Activated naive CD8-positive, alpha-beta T cell treated with anti-CD3 and anti-CD28 coated beads, Interleukin-2, amount 50 U/mL, for 16 hours (primary cell): ENCODE data around the gene PASK.
A peak's percentile ranks its signal among the peaks of the same experiment; 100 is the strongest.
"Not testable (repeated sequence)": the region's sequence is repeated elsewhere in the genome, so short reads cannot be mapped to it uniquely, and the experiment has no call there.

Experiments used
- DNase-seq: peaks from one replicate; pipeline ENCODE4 v3.0.0-alpha.2; 2020; ENCODE audit warnings: low read depth, low spot score

PASK gene

DNA sequence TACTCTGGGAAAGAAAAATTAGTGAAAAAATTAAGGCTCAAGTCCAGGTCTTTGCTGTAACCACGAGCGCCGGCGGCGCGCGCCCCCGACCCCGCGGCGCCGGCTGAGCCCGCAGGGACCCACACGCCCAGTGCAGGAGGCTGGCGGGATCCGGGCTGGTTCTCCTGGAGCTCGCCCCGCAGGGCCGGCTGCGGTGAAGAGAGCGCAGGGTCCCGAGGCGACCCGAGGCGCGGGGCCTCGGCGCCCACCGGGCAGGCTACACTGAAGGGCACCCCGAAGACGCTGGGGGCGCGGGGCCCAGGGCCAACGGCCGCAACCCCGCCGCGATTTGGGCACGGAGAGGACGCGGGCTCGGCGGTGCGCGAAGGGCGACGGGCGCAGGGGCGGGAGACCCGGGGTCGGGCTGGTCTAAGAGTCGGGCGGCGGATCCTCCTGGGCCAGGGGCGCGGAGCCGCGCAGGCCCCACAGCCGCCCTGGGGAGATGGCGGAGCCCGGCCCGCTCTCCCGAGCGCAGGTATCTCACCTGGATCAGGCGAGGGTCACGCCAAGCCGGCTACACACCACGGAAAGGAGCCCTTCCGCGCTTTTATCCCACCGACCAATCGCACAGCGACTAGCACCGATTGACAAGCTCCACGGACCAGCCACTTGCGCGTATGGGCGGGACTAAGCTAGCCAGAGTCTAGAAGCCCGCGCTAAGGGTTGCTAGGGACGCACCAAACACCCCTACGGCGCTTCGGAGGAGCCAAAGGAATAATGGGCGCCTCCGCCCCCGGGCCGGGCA is at the start of gene PASK:
Gene PASK (minus strand): TSS at position 582 of the 784 bp plus-strand sequence. CDS start 6,440 bp downstream, outside the sequence.
- peak; percentile 77 for DNase-seq

DNA sequence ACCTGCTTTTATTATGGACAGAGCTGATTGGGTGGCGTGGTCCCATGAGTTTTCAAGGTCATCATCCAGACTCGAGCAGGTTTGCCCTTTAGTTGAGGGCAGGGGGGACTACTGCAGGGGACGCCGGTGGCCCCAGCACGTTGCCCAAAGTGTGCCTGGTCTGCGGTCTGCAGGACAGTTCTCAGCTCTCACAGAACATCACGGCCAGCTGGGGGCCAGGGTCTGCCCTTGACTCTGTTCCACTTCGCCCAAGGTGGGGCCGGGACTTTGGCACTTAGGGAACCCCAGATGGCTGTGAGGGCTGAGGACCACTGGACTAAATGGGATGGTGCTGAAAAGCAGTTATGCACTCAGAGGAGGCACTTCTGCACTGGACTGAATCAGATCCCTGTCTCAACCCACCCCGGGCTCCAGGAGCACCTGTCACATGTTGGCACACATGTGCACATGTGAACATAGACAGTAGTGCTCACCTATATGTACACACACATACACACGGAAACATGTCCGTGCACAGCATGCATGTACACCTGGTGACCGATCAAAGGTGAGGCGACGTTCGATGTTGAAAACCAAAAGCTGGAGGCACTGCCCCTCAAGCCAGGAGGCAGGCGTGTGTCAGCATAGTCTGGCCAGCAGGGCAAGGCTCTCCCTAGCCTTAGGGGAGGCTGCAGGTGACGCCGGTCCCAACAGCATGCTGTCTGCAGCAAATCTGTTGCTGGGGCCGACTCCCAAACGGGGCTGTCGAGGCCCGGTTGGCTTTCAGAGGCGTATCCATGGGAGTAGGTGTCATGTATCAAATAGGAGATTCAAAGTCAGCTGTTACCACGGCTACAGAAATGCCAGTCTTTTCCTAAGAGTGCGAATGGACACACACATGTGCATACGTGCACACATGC is 49.4 kb upstream of the PASK start:
- no peak for DNase-seq

DNA sequence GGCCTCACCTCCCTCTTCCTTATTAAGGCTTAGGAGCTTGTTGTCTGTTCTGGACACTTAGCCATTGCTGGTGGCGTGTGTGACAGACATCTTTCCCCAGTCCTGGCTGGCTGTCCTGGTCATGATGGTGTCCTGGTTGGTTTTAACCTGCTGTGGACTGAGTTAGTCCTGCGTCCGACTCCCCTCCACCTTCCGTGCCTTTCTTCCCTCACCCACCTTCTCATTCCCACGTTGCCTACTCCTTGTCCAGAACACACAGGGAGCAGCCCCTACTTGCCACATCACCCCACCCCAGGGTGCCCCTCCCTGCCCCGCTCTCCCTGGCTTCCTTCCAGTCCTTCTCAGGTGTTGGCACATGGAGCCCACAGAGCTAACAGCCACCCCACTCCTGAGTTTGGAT is 48.7 kb upstream of the PASK start:
- no peak for DNase-seq

DNA sequence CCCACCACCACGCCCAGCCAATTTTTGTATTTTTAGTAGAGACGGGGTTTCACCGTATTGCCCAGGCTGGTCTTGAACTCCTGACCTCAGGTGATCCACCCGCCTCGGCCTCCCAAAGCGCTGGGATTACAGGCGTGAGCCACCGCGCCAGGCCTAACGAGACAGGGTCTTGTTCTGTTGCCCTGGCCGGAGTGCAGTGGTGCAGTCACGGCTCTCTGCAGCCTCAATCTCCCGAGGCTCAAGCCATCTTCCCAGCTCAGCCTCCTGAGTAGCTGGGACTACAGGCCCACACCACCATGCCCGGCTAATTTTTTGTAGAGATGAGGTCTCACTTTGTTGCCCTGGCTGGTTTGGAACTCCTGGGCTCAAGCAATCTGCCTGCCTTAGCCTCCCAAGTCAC is 48.0 kb upstream of the PASK start:
- DNase-seq = not testable (repeated sequence)

DNA sequence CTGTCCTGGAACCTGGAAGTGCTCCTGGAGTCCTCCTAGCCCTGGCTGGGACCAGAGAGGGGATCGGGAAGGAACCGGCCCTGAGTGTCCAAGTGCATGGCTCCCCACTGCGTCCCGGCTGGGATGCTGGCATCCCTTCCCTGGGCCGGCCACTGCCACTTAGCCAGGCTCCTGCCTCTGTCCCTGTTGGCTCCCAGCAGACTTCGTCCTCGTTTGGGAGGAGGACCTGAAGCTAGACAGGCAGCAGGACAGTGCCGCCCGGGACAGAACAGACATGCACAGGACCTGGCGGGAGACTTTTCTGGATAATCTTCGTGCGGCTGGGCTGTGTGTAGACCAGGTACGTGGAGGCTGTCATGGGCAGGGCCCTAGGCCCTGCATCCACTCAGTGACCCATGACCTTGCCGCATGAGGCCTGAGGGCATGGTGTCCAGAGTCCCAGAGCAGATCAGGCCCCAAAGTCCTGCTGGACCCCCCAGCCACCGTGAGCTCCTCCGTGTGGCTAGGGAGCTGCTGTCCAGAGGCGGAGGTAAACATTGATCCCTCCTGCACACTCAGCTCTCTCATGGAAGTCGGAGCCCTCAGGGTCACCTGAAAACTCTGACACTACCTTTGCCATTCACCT is 46.3 kb upstream of the PASK start:
- no peak for DNase-seq

DNA sequence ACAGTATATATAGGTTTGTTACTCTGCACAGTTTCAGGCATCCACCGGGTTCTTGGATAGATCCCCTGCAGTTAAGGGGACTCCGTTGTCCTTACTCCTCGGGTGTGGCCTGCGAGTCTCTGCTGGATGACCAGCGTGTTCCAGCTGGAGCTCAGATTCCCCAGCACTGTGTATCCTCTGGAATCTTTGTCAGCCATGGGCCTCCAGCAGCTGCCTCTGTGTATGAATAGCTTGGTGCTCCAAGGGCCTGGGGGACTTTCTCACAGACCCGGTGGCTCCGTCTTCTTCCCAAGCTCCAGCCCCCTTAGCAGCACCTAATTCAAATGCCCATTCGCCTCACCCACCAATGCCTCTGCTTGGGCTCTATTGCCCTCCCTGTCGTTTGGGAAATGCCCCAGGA is 45.5 kb upstream of the PASK start:
- no peak for DNase-seq

DNA sequence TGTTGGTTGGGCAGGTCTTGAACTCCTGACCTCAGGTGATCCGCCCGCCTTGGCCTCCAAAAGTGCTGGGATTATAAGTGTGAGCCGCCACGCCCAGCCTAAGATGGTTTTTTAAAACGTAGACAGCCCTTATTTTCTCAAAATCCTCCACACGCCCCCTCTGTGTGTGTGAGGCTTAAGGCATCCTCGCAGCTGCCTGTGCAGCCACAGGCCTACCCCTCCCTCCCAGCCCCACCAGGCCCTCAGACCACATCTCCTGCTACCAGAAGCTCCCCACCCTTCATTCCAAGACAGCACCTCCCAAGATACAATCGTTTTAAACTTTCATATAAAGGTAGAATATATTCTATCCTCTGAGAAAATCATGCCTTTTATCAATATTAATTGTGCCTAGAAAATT is 44.0 kb upstream of the PASK start:
- no peak for DNase-seq

DNA sequence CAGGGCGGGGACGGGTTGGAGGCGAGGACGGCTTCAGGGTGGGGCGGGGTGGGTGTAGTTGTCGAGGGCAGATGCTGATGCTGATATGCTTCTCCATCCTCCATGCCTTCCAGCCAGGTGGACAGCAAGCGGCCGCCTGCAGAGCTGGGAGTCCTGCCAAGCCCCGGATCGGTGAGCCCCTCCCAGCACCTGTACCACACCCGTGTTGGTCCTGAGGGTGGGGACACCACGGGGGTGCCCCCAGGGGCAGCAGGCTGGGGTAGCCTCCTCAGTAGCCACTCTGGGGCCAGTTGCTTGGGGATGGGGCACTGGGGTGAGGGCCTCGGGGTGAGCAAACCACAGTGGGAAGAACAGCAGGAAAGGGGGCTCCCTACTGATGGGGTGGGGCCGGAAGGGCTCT is 41.8 kb upstream of the PASK start:
- no peak for DNase-seq

DNA sequence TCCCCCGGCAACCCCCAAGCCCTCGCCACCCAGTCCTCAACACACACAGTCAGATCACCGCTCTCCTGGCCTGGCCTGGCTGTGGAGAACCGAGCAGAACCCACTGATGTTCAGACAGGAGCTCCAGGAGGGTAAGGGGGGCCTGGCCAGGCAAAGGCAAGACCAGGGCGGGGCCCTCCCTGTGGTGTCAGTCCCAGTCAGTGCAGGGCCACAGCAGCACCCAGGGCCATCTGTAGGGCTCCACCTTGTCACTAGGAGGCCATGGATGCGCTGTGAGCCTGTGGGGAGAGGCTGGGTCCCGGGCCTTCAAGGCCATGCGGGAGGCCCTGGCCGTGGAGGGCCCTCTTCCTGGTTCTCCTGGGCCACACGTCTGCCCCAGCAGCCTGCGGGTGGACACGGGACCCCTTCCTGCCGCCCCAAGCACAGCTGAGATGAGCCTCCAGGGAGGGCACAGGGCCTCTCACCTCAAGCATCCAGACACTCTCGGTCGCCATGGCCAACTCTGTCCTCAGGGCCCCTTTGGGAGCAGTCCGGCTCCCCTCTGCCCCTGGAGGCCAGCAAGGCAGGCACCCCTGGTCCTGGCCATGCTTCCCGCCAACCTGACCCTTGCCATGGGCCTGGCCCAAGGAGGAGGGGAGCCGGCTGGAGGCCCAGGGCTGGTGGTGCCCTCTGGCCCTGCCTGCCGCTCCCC is 41.2 kb upstream of the PASK start:
- DNase-seq = no peak

DNA sequence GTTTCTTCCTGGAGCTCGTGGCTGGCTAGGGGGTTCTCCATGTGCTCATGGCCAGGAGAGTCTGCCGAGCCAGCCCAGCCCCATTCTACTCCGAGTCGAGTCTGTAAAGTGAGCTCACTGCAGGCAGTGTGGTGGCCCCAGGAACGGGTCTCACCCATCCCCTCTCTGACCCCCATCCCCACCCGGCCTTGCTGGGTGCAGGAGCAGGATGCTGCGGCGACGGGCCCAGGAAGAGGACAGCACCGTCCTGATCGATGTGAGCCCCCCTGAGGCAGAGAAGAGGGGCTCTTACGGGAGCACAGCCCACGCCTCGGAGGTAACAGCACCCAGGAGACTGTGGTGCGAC is 40.6 kb upstream of the PASK start:
- no peak for DNase-seq

DNA sequence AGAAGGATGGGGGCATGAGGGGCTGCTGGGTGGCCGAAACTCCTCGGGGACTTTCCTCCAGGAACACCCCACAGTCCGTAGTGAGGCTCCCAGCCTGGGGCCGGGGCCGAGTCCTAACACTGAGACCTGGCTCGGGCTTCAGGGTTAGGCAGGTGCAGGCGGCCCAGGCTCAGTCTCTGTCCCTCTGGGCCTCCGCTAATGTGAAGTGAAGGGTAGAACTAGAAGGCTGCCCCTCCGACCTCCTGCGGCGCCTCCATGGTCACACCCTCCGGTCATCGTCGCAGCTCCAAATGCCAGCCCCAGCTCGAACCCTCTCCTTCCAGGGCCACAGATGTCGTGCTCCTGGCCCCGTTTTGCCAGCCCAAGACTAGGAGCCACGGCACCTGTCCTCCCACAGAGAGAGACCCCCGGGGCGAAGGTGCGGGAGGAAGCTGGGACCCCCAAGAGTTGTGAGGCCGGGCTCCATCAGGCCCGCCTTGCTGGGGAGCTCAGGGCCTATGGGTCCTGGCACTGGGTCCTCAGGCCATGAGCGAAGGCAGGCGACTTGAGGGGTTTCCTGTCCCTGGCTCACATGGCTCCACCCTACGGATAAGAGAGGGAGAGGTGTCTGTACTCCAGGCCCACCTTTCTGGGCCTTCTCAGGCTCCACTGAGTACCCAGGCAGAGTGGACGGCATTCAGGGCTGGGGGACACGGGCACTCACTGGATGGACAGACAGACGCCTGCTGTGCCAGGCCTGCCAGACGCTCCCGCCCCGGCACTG is 40.0 kb upstream of the PASK start:
- no peak for DNase-seq

DNA sequence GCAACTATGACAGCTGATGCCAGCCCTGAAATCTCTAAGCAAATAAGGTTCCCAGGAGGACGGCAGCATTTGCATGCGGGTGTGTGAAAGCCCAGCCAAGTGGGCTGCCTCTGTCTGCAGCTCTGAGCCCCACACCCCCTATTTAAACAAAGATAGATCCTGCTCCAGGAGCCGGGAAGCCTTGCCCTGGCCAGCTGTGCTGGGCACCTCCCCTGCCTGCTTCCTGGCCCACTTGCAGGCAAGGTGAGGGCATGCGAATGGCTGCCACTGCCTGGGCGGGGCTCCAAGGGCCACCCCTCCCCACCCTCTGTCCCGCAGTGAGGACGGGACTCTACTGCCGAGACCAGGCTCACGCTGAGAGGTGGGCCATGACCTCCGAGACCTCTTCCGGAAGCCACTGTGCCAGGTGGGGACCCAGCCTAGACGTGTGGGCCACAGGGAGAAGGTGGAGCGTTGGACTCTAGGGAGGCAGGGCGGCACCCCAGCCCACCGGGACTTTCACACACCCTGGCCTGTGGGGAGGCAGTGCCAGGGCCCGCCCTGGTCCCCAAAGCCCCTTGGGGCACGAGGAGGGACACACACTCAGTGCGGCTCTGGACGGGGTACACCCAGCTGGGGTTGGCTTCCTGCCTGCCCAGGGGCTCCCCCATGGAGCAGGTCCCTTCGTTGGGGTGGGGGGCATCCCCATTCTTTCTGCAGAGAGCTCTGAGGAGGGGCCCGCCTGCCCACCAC is 39.3 kb upstream of the PASK start, which contains the start of gene ANO7:
Gene ANO7 (plus strand): TSS at position 317 of the 732 bp plus-strand sequence. CDS start 1,387 bp downstream, outside the sequence.
- no peak for DNase-seq

DNA sequence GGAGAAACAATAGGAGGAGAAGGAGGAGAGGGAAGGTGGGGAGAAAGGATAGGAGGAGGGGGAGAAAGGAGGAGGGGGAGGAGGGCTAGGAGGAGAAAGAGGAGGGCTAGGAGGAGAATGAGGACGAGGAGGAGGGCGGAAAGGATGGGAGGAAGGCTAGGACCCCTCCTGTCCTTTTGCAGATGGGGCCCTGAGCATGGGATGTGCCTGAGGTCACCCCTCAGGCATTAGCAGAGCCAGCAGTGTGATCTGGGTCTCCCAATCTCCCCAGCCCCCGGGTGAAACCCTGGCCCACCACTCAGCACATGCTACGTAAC is 38.6 kb upstream of the PASK start:
- no peak for DNase-seq

DNA sequence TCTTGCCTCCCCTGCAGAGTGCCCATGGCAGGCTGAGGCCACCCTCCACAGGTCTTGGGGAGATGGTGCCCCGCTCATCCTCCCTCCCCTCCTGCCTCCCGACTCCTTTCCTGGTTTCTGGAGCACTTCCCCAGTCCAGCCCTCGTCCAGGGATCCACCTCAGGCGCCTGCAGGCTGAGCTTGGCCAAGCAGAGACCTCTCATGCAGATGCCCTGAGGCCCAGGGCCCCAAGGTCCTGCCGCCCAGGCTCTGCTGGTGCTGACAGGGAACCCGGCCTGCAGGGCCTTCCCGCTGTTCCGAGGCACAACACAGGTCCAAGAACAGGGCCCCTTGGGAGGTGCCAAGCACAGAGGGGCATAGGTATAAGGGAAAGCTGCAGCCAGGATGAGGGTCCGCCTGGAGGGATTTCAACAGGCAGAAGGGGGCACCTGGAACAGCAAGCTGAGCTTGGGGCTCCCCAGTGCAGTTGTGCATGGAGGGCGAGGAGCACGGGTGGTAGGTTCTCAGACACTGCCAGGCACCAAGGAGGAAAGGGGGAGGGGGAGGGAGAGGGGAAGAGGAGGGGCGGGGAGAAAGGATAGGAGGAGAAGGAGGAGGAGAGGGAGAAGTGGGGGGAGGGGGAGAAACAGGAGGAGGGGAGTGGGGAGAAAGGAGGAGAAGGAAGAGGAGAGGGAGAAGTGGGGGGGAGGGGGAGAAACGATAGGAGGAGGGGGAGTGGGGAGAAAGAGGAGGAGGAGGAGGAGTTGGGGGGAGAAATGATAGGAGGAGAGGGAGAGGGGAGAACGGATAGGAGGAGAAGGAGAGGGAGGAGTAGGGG is 38.0 kb upstream of the PASK start:
- DNase-seq = no peak

DNA sequence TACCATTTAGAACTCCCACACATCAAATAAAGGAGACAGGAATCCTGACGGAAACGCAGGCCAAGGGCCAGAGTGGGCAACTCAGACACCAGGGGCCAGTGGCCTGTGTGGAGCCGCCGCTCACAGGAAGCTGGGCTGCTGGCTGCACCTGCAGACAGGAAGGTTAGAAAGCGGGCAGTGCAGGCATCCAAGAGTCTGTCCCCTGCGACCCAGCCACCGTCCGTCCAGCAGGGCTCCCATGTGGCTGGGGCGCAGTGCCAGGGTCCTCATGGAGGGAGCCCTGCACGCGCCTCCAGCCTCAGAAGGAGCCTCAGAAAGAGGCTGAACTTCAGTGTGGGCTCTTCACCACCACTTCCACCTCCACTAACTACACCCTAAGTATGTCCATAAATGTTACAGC is 36.7 kb upstream of the PASK start:
- no peak for DNase-seq

DNA sequence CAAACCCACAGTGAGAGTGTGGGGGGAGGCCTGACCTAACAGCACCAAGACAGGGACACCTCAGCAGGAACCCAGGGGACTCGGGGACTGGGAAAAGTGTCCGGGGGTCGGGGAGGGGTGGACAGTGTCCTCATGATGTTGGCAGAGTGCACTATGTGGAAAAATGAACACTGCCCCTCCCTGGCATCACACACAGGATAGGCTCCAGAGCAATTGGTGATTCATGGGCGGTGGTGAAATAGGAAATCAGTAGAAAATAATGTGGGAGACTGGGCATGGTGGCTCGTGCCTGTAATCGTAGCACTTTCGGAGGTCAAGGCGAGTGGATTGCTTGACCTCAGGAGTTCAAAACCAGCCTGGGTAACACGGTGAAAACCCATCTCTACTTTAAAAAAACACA is 35.6 kb upstream of the PASK start:
- DNase-seq = no peak

DNA sequence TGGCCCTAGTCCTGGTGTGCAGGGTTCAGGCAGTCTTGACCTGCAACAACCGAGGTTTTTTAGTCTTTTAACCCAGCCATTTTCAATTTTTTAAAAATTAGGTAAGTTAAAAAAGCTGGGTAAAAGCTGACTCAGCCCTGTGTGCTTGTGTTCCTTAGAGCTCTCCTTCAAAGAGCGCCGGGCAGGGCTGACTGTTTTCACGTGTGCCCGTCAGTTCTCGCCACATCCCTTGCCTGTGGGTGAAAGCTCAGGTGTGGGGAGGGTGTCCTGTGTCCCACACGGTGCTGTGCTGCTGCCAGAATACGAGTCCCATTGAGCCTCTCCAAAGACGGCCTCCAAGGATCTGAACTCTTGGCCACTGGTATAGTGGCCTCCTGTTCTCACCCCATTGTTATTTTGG is 33.9 kb upstream of the PASK start:
- DNase-seq = no peak

DNA sequence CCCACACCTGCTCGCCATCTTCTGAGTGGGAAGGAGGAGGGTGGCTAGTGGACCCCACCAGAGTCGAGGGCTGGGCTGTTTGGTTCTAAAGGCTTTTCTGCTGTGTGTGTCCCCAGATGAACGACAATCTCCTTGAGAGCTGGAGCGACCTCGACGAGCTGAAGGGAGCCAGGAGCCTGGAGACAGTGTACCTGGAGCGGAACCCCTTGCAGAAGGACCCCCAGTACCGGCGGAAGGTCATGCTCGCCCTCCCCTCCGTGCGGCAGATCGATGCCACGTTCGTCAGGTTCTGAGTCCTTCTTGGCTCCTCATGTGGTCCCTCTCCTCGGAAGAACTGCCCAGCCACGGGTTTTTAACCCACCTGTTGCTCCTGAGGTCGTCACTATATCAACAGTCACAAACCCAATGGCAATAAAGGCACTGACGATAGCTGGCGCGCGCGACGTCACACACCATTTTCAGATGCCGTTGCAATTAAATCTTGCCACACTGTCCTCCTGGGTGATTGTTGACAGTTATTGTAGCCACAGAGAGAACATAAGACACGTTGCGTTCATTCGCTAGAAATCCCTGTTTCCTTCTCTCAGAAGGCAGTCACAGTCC is 33.4 kb upstream of the PASK start:
- no peak for DNase-seq

DNA sequence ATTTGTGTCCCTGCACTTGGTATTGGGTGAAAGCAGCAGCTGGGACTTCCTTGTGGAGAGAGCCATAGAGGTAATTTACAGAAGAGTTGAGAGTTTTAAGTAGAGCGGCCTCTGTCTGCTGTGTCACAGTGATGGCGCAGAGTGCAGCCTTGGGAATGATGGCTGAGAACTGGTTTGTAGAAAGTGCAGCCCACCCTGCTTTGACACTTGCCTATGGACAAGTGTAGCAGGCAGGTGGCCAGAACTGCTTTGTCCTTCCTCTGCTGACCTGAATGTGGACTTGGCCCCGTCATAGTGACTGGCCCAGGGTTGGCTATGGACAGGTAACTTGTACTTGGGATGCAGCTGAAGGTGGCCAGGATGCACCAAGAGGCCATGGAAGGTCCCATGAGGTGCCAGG is 32.9 kb upstream of the PASK start:
- DNase-seq = no peak
